ENCODE measurements around the gene CTNS.

- TF ChIP-seq FOXK2 (IDR thresholded peaks at IDR 0.05) (no peak), CTCF (CRISPR knock-in tag; IDR thresholded peaks at IDR 0.05) (no peak), ZNF773 (CRISPR knock-in tag; IDR thresholded peaks at IDR 0.05; ENCODE audit: borderline replicate concordance) (no peak), MTA3 (CRISPR knock-in tag; IDR thresholded peaks at IDR 0.05) (no peak), POLR2A (IDR thresholded peaks at IDR 0.05; ENCODE audit: insufficient read depth in 1 of 2, low read depth in 2 of 2, low read length in 2 of 2) (no peak), GABPA (IDR thresholded peaks at IDR 0.05; ENCODE audit: low read depth, low read length) (no peak), GABPA (CRISPR knock-in tag; IDR thresholded peaks at IDR 0.05; ENCODE audit: low read depth) (no peak), IKZF1 (IDR thresholded peaks at IDR 0.05) (no peak)
Observed at GRCh38 chr17:3647251-3647650, 10.7 kb downstream of the CTNS start.

Data from HepG2 (cell line).